NCI-H2171 treated with DMSO at 0.1 percent for 48 hours (cell line): Measurements from ENCODE around the gene DHRS3.

Experiments
- DNase-seq: peaks from one replicate; lab custom pipeline; 2025; lab: John Stamatoyannopoulos, UW

DHRS3 gene

GRCh38 chr1:12615865-12616708 lies 1.9 kb downstream of the DHRS3 start:
- no peak for DNase-seq

- DNase-seq = no peak
Observed at GRCh38 chr1:12615159-12615864, 2.7 kb downstream of the DHRS3 start.

- DNase-seq = no peak
Observed at GRCh38 chr1:12614402-12615158, 3.4 kb downstream of the DHRS3 start.

- no peak for DNase-seq
Observed at GRCh38 chr1:12613180-12613579, 4.8 kb downstream of the DHRS3 start.

- no peak for DNase-seq
Observed at GRCh38 chr1:12610941-12611340, 7.1 kb downstream of the DHRS3 start.

- DNase-seq = no peak
Observed at GRCh38 chr1:12610305-12610935, 7.6 kb downstream of the DHRS3 start.

GRCh38 chr1:12609469-12610003 lies 8.5 kb downstream of the DHRS3 start:
- DNase-seq = no peak

- DNase-seq = no peak
Observed at GRCh38 chr1:12608311-12608957, 9.6 kb downstream of the DHRS3 start.

GRCh38 chr1:12607263-12607662 lies 10.7 kb downstream of the DHRS3 start:
- no peak for DNase-seq

GRCh38 chr1:12604986-12605385 lies 13.0 kb downstream of the DHRS3 start:
- no peak for DNase-seq

- peak; percentile 10 for DNase-seq
Observed at GRCh38 chr1:12604114-12604874, 13.7 kb downstream of the DHRS3 start.

- DNase-seq = no peak
Observed at GRCh38 chr1:12603224-12603623, 14.8 kb downstream of the DHRS3 start.

GRCh38 chr1:12602659-12603024 lies 15.4 kb downstream of the DHRS3 start:
- DNase-seq = no peak

GRCh38 chr1:12601700-12602658 lies 16.0 kb downstream of the DHRS3 start:
- no peak for DNase-seq

- DNase-seq = no peak
Observed at GRCh38 chr1:12600880-12601633, 17.0 kb downstream of the DHRS3 start.

GRCh38 chr1:12600335-12600734 lies 17.7 kb downstream of the DHRS3 start:
- DNase-seq = no peak

- DNase-seq = no peak
Observed at GRCh38 chr1:12599657-12600056, 18.4 kb downstream of the DHRS3 start.

- DNase-seq = no peak
Observed at GRCh38 chr1:12598974-12599373, 19.0 kb downstream of the DHRS3 start.

- no peak for DNase-seq
Observed at GRCh38 chr1:12597792-12598191, 20.2 kb downstream of the DHRS3 start.
